ENCODE results near the gene PIGV.

PIGV gene

DNA sequence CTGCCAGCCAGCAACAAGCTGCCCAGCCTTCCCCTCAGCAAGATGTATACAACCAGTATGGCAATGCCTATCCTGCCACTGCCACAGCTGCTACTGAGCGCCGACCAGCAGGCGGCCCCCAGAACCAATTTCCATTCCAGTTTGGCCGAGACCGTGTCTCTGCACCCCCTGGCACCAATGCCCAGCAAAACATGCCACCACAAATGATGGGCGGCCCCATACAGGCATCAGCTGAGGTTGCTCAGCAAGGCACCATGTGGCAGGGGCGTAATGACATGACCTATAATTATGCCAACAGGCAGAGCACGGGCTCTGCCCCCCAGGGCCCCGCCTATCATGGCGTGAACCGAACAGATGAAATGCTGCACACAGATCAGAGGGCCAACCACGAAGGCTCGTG lies 13.3 kb upstream of the PIGV start:
- no peak for DNase-seq

DNA sequence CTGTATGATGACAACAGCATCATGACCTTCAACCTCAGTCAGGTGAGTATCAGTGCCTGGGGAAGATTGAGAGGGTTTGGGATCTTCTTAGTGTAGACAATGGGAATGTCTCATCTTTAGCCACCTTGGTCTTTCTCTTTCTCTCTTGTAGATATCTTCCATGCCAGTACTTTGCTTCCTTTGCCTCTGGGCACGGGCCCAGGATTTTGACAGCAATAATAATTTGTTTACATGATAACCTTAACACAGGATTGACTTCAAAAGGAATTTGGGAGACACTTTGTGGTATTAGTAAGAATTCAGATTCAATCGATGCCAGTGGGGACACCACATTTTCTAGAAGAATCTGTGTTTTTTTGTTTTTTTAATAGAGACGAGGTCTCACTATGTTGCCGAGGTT lies 12.1 kb upstream of the PIGV start:
- DNase-seq: no peak

DNA sequence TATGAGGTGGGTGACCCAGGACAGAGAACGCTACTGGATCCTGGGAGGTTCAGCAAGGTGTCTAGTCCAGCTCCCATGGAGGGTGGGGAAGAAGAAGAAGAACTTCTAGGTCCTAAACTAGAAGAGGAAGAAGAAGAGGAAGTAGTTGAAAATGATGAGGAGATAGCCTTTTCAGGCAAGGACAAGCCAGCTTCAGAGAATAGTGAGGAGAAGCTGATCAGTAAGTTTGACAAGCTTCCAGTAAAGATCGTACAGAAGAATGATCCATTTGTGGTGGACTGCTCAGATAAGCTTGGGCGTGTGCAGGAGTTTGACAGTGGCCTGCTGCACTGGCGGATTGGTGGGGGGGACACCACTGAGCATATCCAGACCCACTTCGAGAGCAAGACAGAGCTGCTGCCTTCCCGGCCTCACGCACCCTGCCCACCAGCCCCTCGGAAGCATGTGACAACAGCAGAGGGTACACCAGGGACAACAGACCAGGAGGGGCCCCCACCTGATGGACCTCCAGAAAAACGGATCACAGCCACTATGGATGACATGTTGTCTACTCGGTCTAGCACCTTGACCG lies 8.6 kb upstream of the PIGV start:
- peak; percentile 62 for DNase-seq

DNA sequence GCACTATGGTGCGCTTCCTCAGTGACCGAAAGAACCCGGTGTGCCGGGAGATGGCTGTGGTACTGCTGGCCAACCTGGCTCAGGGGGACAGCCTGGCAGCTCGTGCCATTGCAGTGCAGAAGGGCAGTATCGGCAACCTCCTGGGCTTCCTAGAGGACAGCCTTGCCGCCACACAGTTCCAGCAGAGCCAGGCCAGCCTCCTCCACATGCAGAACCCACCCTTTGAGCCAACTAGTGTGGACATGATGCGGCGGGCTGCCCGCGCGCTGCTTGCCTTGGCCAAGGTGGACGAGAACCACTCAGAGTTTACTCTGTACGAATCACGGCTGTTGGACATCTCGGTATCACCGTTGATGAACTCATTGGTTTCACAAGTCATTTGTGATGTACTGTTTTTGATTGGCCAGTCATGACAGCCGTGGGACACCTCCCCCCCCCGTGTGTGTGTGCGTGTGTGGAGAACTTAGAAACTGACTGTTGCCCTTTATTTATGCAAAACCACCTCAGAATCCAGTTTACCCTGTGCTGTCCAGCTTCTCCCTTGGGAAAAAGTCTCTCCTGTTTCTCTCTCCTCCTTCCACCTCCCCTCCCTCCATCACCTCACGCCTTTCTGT lies 7.3 kb upstream of the PIGV start:
- DNase-seq: no peak

DNA sequence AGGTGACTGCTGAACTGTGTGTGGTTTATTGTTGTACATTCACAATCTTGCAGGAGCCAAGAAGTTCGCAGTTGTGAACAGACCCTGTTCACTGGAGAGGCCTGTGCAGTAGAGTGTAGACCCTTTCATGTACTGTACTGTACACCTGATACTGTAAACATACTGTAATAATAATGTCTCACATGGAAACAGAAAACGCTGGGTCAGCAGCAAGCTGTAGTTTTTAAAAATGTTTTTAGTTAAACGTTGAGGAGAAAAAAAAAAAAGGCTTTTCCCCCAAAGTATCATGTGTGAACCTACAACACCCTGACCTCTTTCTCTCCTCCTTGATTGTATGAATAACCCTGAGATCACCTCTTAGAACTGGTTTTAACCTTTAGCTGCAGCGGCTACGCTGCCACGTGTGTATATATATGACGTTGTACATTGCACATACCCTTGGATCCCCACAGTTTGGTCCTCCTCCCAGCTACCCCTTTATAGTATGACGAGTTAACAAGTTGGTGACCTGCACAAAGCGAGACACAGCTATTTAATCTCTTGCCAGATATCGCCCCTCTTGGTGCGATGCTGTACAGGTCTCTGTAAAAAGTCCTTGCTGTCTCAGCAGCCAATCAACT lies 6.4 kb upstream of the PIGV start:
- no peak for DNase-seq

DNA sequence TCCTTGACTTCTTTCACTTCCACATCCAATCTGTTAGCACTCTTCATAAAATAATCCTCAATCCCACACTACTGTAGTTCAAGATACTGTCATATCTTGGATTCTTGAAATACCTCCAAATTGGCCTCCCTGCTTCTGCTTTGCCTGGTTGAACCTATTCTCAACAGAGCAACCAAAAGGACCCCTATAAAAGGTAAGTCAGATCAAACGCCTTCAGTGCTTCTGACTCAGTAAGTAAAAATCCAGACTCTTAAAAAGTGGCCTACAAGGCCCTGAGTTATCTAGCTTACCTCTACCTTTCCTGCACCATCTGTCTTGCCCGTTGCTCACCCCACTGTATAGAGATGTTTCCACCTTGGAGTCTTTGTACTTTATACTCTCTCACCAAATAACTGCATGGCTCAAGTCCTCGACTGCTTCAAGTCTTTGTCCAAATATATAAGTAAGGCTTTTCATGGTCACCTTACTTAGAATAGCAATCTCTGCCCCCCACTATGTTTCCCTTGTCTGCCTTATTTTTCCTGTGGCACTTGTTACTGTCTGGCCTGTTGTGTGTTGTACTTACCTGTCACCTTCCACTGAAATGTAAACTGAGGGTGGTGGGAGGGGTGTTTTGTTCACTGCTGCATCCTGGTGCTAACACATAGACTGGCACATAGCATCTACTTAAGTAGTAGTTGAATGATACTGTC lies 5.1 kb upstream of the PIGV start:
- no peak for DNase-seq

DNA sequence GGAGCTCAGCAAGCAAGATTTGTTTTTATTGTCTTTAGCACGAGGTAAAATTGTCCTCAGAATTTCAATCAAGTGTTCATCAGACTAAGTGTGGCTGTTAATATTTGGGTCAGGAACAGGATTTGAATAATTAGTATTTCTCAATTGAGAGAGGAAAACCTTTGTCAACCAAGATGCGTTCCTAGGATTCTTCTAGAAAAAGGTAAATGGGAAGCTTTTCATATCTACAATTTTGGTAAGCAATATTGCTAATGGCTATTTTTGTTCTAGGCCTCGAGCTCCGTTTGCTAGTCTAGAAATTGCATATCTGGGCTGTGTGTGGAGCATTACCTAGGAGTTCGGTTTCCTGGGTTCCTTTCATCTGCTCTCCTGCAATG lies 4.1 kb upstream of the PIGV start:
- DNase-seq: no peak

DNA sequence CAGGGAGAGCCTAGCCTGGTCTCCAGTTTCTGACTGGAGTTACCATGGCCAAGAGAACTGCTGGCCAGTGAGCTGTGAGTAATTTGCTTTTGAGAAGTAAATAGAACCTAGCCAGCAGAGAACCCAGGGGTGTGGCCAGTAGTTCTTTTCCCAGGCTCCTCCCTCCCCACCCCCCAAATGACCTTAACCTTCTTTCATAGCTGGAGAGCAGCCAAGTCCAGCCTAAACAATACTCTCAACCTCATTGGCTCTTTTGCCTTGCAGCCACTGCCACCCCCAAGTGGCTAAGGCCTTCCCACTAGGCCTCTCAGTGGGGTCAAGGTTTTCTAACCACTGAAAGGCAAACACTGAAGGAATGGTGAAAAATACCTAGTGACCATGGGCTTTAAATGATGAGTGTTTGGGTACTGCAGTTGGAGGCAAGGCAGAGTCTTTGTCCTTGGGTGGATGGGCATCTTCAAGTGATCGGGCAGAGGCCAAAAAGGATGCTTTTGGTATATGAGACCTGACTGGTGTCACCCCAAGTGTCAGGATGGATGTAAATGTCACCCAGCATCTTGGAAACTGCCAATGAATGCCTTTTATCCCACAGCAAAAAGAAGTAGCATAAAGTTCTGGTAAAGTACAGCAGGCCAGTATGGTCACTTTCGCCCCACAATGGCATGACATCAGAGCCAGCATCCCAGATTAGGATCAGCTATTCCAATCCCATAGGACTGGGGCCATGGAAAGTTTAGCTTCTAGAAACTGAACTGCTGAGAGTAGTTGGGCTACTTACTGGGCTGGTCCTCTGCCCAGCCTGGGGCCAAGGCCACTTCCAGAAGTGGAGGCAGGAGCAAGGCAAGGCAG lies 3.5 kb upstream of the PIGV start:
- DNase-seq: peak; percentile 92

DNA sequence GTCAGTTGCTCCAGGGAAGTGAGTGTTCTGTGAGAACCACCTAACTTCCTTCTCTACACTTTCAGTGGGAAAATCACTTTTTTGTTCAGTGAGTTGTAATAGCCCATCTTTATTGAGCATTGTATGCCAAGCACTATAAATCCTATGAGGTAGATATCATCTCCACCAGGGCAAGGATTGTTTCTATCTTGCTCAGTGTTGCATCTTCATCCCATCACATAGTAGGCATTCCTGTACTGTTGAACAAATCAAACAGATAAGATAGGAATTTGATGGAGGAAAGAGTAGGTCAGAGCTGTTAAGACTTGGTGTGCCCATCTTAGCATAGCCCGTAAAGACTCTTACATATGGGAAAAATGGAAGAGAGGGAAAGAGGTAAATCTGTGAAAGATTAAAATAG lies 2.9 kb upstream of the PIGV start:
- DNase-seq: no peak

DNA sequence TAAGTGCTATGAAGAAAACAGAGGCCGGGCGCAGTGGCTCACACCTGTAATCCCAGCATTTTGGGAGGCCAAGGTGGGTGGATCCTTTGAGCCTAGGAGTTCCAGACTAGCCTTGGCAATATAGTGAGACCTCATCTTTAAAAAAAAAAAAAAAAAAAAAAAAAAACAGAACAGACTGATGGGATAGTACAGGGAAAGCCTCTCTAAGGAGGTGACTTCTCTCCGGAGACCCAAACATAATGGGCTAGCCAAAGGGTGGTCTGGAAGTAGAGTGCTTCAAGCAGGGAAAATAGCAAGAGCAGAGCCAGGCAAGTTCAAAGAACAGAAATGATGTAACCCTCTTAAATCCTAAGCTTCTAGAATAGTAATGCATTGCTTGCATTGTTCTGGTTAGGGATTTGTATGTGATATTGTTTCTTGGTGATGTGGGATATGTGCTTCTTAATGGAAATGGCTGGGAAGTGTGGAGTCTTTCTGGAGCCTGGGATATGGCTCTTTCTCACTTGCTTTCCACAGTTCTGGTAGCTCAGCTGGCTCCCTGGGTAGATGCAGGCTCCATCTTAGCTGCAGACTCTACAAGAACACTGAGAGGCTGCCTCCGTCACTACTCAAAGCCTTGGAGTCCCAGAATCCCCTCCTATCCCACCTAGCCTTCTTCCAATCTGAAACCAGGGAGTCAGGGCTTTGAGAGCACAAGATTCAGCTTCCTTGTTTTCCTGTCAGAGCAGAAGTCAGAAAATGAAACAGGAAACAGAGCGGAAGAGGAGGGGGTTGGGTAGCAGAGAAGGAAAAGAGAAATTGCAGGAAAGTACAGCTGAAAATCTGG lies 1.9 kb upstream of the PIGV start:
- DNase-seq: peak; percentile 74

DNA sequence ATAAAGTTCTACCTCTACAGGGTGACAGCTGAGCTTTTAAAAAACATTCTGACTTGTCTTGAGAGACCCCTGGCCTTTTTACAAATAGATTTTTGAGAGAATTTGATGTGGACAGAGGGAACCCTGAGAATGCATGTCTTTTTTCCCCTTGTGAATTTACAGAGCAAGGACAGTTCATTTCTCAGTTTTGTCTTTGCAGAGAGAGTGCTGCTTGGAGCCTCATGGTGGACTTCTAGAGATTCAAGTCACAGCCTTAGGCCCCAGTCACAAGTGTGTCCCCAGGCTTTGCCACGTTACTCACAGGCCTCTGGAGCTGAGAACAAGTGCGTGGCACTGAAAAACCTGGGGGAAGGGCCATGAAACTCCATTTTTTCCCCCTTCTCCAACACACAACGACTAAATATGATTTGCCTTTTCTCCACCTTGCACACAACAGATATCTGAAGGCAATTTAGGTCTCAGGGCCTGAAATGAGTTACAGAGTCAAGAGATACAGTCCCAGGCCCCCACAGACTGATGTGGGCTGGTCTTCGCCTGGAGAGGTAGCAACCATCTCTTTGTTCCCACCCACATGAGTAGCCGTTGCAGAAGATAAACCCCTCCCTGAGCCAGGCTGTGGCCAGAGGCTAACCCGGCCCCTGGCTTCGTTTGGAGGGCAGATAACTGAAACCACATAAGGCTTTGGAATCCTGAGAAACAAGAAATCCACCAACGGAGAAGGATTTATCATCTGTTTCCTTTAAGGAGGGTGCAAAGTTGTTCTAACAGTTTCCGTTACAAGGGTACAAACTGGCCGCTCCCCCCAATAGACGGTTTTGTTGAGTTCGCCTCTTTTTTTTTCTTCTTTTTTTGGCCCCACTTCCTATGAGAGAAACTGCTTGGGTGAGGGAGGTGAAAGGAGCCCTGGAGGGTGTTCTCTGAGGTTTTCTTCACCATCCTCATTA lies 1.0 kb upstream of the PIGV start:
- peak; percentile 99 for DNase-seq

DNA sequence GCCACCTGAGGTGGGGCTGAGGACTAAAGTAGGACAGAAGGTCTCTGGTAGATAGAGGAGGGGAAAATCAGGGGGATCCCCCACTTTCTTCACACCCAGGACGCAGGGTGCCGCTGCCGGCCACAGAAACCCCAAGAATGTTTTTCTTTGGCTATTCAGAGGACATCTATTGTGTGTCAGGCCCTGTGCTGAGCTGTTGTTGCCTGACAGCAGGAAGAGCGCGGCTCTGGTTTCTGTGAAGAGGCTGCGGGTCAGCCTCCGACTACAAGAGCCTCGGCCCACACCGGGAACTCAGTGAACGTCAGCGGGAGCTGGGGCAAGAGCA lies 407 bp upstream of the PIGV start:
- no peak for DNase-seq

DNA sequence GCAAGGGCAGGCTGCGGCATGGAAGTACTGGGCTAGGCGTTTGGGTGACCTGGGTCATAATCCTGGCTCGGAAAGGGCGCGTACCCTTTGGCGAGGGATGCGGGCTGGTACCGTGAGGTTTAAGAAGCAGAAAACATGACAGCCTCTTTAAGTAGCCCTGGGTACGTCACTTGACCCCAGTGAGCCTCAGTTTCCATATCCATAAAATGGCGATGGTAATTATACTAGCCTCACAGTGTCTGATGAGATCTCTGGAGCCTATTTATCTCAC lies 700 bp downstream of the PIGV start:
- DNase-seq: no peak

DNA sequence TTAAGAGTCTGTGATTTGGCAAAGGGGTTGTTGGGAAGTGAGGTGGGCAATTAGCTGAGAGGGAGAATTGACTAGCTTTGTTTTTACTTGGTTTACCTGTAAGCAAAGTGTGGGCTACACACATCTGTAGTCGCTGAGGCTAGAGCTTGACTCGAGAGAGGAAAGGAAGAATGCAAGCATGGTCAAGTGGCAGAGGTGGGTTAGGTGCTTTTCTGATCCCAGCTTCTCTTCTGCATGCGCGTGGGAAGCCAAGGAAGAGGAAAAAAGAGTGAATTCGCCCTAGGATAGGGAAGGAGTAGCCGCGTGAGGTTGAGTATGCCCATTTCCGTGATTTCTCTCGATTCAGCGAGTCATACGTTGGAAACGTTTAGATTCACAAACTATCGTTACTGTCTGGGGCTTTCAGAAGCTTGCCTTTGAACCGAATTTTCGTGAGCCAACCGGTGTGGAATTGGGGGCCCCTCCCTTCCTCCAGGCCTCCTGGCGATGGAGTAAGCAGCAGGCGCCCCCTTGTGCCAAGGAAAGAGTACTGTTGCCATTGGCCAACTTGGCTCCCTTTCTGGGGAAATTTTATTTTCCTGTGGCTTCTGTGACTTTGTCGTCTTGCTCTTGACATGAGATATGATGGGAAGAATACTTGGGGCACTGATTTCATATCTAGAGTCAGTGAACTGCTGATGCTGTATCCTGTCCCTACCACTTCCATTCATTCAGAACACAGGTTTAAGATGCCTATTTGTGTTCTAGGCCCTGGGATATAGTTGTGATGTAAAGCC lies 1.3 kb downstream of the PIGV start:
- peak; percentile 97 for DNase-seq

DNA sequence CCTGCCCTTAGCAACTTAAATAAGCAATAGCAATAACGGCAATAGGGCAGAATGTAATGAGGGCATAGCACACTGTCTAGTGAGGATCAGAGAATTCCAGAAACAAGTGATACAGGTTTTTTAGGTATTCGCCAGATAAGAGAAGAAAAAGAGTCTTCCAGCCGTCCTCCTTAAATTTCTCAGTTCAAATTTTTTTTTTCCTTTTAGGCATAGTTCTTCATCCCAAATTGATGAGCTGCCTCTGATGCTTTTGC lies 1.8 kb downstream of the PIGV start:
- no peak for DNase-seq

DNA sequence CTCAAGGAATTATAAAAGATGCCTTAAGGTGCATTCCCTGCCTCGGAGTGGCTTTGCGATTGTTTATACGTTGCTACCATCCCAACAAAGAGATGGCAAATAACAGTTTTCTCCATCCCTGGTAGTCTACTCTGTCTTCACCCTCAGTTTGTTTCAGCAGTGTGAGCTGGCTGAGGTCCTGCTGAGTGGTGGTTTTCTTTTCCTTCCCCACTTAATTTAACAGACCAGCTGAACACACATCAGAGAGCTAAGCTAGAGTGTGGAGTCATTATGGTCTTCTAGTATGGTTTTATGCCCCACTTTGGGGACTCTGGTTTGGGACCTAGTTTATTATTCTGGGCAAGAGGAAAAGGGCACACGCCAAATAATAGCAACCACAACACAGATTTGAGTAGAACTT lies 2.2 kb downstream of the PIGV start:
- no peak for DNase-seq

DNA sequence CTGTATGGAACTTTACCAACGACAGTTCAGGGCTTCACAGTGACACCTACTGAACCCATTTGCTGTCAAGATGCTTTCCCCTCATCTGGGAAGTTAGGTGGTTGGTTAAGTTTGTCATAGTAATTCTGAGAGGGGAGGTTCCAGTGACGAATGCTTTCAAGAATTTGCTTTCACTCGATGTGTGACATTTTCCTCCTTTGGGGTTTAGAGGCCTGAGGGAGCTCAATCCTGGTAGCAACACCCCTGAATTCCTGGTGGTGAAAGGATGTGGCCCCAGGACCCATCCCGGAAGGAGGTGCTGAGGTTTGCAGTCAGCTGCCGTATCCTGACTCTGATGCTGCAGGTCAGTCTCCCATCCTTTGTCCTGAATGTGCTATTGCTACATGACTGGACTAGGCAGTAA lies 2.8 kb downstream of the PIGV start:
- no peak for DNase-seq

DNA sequence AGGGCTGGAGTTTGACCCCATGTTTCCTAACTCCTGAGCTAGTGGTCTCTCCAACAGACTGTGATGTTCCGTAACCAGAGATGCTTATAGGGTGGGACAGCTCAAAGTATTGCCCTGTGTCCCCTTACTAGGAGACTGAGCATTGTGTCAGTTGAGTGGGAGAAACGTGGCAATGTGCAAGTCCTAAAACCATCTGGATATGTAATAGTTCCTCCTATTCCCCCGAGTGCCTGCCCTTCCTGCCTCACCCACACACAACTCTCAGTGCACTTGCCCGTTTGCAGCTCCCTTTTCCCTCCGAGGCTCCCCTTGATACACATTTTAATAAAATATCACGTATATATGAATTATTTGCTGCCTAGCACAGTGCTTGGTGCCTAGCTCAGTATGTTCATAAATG lies 3.4 kb downstream of the PIGV start:
- no peak for DNase-seq

DNA sequence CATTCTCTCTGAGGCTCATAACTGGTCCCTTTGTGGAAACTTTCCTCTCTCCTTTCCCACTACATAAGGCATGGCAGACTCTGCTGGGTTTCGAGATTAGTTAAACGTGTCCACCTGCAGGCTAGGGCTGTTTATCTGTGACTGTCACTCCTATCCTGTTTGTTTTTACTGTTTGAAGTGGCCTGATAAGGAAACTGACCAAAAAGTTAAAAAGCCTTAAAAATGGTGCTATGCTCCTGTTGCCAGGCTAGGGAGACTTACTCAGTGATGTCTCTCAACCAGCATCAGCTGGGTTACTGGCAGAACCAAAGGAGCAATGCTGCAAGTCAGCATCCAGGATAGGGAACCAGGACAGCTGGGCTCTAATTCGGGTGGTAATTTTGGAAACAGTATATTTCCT lies 3.9 kb downstream of the PIGV start:
- peak; percentile 84 for DNase-seq

DNA sequence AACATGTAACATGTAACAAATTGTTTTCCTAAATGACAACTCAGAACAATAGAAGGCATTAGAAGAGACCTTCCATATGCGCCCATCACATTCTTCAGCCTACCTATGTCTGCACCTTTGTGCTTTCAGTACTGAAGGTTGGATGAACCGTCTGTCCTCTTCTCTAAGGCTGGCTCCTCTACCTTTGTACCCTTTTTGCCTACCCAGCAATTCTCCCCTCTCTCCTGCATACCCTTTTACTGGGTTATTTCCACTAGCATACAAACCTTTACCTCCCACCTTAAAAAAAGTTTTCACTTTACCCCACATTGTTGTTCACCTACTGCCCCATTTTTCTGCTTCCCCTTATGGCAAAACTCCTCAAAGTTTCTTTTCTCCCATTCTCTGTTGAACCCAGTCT lies 5.2 kb downstream of the PIGV start:
- DNase-seq: no peak

DNA sequence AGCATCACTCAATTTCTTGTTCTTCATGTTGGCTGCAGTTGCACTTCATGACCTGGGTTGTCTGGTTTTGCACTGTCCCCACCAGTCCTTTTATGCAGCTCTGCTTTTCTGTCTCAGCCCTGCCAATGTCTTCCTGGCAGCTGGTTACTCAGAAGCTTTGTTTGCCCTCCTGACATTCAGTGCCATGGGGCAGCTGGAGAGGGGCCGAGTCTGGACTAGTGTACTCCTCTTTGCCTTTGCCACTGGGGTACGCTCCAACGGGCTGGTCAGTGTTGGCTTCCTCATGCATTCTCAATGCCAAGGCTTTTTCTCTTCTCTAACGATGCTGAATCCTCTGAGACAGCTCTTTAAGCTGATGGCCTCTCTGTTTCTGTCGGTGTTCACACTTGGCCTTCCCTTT lies 6.6 kb downstream of the PIGV start:
- no peak for DNase-seq
